Body of pancreas (tissue), 4 donors: ENCODE results near the gene ATP6V0A1.

Experiments used
- POLR2A ChIP-seq, 3 donors: fragments of 450-650 bp; IDR thresholded peaks; one replicate each; pipeline ENCODE4 v1.6.1; 2016; ENCODE audit warnings: antibody characterized with exemption in 3 of 3, mild to moderate bottlenecking in 2 of 3
- TF ChIP-seq, protein P1 (sequence below), 7 experiments: fragments of 450-650 bp in 4 of 7; fragments of 200-600 bp in 3 of 7; sonication (generic) in 3 of 7; IDR thresholded peaks; one replicate each; pipeline ENCODE4 v1.5.1; 2016 to 2019; ENCODE audit warnings: antibody characterized with exemption in 7 of 7

- TF ChIP-seq, protein P1, sequence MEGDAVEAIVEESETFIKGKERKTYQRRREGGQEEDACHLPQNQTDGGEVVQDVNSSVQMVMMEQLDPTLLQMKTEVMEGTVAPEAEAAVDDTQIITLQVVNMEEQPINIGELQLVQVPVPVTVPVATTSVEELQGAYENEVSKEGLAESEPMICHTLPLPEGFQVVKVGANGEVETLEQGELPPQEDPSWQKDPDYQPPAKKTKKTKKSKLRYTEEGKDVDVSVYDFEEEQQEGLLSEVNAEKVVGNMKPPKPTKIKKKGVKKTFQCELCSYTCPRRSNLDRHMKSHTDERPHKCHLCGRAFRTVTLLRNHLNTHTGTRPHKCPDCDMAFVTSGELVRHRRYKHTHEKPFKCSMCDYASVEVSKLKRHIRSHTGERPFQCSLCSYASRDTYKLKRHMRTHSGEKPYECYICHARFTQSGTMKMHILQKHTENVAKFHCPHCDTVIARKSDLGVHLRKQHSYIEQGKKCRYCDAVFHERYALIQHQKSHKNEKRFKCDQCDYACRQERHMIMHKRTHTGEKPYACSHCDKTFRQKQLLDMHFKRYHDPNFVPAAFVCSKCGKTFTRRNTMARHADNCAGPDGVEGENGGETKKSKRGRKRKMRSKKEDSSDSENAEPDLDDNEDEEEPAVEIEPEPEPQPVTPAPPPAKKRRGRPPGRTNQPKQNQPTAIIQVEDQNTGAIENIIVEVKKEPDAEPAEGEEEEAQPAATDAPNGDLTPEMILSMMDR (IDR thresholded peaks at IDR 0.05), result no peak
- no peak for TF ChIP-seq POLR2A (IDR thresholded peaks at IDR 0.05)
Measured at GRCh38 chr17:42421507-42422338, 37.0 kb upstream of the ATP6V0A1 start.
